HG03575 (cell line): ENCODE data around the gene SLC35F3.
A peak's percentile ranks its signal among the peaks of the same experiment; 100 is the strongest.

ENCODE experiments used
- ATAC-seq: cut with Tn5 transposase; IDR thresholded peaks from one replicate; pipeline ENCODE4 v1.9.1; 2021; ENCODE audit not compliant: unreplicated experiment, insufficient number of reproducible peaks, low FRiP score; ENCODE audit errors: extremely low read depth

Gene SLC35F3

GRCh38 chr1:234253732-234254131, 349.3 kb downstream of the SLC35F3 start:
- no peak for ATAC-seq

- no peak for ATAC-seq
Observed at GRCh38 chr1:234256359-234256758, 351.9 kb downstream of the SLC35F3 start.

- no peak for ATAC-seq
Observed at GRCh38 chr1:234258071-234258470, 353.6 kb downstream of the SLC35F3 start.

- ATAC-seq: no peak
Observed at GRCh38 chr1:234260578-234260977, 356.1 kb downstream of the SLC35F3 start.

DNA sequence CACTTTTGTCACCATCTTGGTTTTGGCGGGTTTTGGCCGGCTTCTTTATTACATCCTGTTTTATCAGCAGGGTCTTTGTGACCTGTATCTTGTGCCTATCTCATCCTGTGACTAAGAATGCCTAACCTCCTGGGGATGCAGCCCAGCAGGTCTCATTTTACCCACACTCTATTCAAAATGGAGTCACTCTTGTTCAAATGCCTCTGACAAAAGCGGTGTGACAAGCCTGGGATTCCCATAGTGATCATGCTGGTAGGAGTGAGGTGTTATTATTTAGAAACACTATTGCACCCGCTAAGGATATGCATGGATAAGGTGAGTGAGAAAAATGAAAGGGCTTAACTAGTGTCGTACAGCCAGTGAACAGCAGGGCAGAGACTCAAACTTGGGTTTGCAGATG, 357.1 kb downstream of the SLC35F3 start:
- no peak for ATAC-seq

- ATAC-seq: no peak
Observed at GRCh38 chr1:234262007-234262753, 357.7 kb downstream of the SLC35F3 start.

DNA sequence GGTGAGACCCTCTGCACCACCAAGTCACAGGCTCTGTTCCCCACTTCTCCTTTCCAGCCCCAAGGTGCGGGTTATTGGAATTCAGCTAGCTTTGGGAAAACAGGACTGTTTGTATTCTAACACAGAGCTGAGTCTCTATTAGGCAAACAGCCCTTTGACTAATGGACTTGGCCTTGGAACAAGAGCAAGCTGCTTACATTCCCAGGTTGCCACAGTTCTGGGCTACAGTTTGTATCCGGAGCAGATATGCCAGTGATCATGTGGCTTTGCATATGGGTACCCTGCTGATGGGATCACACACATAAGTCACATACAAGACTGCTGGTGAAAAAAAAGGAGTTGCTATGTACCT, 358.3 kb downstream of the SLC35F3 start:
- no peak for ATAC-seq

DNA sequence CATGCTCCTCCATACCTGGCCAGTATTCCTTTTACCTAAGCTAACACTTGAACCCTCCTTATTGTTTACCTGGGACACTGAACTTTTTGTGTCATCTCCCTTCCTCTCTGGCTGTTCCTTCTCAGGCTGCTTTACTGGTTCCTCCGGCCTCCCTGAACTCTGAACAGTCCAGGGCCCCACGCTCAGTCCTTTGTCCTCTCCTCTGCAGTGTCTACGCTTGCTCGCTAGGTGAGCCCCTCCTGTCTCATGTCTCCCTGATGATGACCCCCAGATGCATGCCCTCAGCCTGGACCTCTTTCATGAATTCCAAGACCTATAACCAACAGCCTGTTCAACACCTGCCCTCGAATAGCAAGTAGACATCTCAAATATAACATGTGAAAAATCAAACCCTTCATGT, 360.4 kb downstream of the SLC35F3 start:
- ATAC-seq: no peak

- ATAC-seq: no peak
Observed at GRCh38 chr1:234265321-234265720, 360.8 kb downstream of the SLC35F3 start.

GRCh38 chr1:234265861-234266260, 361.4 kb downstream of the SLC35F3 start:
- ATAC-seq: no peak

- ATAC-seq: no peak
Observed at GRCh38 chr1:234270093-234270492, 365.6 kb downstream of the SLC35F3 start.

DNA sequence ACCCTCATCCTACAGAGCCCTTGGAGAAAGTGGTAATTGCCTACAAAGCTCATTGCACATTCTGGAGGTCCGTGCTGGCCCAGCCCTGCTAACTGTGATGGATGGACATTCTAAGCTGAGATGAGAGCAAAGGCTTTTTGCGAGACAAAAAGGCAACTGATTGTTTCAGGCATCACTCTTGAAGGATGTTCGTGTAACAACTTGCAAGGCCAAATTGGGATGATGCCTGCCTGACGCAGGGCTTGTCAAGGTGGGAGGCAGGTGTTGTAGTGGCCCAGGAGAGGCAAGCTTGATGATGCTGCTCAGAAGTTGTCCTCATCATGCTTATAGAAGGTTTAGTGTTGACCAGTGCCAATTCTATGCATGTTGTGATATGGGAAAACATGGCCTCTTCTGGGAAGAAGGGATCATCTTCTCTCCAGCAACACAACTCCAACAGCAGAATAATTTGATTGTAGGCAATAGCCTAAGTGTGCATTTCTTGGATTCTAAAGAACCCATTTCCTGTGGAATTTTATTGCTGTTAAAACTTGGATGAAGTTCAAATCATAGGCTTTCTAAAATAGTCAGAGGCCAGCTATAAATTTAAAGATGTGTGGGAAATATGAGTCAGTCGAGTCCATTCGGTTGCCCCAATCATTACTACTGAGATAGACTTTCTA, 366.2 kb downstream of the SLC35F3 start:
- ATAC-seq: no peak

DNA sequence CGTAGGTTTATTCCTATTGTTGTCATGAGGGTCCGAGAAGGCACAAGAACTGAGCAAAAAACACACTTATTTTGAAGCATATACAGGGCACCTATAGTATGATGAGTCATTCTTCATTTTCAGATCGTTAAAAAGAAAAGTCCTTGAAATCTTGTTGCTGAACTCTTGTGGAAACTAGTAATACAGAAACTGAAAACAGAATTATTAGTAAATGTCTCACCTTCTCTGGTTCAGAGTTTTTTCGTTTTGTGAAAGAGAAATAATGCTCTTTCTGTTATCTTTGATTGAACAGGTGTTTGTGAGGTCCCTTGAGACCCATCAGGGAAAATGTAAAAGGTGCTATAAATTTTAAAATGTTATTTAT, 366.7 kb downstream of the SLC35F3 start:
- peak; percentile 96 for ATAC-seq

- no peak for ATAC-seq
Observed at GRCh38 chr1:234272656-234273312, 368.3 kb downstream of the SLC35F3 start.

- no peak for ATAC-seq
Observed at GRCh38 chr1:234273981-234274380, 369.5 kb downstream of the SLC35F3 start.

GRCh38 chr1:234276151-234276788, 371.8 kb downstream of the SLC35F3 start:
- ATAC-seq: no peak

- no peak for ATAC-seq
Observed at GRCh38 chr1:234277161-234277868, 372.8 kb downstream of the SLC35F3 start.

DNA sequence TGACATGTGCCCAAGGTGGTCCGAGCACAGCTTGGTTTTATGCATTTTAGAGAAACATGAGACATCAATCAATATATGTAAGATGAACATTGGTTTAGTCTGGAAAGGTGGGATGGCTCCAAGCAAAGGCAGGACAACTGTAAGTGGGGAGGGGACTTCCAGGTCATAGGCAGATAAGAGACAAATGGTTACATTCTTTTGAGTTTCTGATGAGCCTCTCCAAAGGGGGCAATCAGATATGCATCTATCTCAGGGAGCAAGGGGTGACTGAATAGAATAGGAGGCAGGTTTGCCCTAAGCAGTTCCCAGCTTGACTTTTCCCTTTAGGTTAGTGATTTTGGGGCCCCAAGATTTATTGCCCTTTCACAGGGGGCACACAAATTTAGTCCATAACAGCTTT, 374.5 kb downstream of the SLC35F3 start:
- ATAC-seq: no peak

GRCh38 chr1:234280500-234280899, 376.0 kb downstream of the SLC35F3 start:
- no peak for ATAC-seq
